Activated CD8-positive, alpha-beta memory T cell treated with anti-CD3 and anti-CD28 coated beads for 24 hours (primary cell): ENCODE data around the gene EMD.
"Not testable (repeated sequence)": the region's sequence is repeated elsewhere in the genome, so short reads cannot be mapped to it uniquely, and the experiment has no call there.

Experiments
- DNase-seq: peaks from one replicate; pipeline ENCODE4 v3.0.0-alpha.2; 2020

Gene EMD

DNA sequence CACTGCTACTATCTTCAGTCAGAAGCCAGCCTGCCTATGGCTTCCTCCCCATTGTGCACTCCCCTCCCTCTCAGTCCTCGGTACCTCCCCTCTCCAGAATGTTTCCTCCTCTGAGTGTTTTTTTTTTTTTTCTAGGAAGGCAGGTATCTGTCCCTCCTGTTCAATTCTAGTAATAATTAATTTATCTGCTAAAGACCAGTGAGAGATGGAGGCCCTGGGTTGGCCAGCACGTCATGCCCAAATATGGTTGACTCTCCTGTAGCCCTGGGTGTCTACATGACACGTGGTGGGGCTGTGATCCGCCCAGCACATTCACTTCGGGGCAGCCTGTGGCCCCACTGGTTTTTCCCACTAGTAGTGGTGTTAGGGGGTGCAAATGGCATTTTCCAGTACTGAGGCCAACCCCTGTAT, 6.5 kb upstream of the EMD start:
- DNase-seq = no peak

DNA sequence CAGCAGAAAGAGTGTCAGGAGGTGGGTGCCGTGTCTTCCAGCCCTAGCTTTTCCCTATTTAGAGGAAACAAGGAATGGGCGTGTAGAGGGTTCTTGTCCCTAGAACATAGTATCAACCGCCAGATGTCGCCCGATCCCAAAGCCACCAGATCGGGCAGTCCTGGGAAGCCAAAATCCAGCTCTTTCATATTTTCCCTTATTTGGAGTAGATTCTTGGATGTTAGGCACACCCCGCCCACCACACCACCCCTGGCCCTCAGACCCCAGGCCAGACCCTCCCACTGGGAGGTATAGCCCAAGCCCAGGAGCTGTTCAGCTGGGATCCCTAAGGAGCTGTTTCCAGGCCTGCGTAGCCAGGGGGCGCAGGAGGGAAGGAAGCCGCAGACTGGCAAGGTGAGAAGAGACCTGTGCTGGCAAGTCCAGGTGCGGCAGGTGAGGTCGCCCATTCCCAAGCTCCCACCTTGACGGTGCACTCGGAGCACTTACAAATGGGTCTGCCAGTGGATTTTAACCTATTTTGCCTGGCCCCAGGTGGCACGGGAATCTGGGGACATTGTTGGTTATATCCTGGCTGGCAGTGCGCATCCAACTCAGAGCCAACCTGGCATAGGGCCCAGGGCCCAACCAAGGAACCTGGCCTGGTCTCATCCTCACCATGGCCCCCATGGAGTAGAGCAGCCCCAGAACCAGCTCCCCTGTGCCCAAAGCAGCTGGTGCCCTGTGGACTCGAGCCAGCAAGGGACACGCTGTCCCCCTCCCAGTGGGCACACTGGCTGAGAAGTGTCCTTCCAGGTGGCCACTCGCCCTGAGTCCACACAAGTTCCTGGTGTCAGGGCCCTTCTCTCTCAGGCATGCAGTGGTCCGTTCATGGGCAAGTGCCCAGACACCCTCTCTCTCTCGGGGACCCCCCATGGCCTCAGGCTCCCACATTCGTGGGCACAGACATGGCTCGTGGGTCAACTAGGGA, 5.5 kb upstream of the EMD start:
- DNase-seq = no peak

DNA sequence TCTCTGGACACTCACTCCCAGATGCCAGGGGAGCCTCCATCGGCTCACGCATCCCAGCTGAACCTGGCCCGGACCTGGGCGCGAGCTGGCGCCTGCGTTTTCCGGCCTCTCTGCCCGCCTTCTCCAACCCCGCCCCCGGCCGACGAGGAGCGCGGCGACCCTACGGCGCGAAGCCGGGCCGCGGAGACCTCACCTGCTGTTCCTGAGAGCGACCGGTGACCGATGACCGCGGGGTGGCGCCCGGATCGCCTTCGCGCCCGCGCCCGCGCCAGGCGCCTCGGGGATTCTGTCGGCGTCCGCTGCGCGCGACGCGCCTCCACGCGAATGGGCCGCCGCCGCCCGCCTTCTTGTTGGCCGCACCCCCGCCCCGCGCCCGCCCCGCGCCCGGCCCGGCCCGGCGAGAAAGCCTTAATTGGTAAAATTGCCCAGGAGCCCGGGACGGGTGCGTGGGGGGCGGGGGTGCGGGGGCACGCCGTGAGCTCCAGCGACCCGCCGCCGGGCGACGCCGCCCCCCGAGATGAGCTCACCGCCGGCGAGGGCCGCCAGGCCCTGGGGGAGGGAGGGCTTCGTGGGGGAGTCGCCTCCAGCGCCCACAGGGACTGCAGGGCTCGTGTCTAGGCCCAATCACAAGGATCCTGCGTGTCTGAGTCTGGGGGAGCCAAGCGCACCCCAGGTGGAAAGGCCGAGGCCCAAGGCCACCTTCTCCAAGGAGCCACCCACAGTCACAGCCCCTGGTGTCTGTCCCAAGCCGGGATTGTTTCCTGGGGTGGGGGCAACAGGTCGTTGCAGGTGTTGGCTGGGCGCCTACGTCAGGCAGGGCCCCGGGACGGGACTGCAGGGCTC, 4.6 kb upstream of the EMD start, which contains the start of gene FLNA:
Gene FLNA, minus strand, starts transcription at position 322 of the 843 bp plus-strand sequence. CDS start 3,389 bp downstream, outside the sequence.
- DNase-seq = no peak

DNA sequence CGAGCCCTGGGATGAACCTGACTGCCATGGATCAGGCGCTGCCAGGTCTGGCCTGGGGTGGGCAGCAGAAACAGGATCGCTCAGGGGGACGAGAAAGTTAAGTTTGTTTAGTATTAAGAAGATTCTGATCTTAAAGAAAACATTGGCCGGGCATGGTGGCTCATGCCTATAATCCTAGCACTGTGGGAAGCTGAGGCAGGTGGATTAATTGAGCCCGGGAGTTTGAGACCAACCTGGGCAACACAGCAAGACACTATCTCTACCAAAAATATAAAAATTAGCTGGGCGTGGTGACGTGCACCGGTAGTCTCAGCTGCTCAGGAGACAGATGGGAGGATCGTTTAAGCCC, 4.0 kb upstream of the EMD start:
- no peak for DNase-seq

DNA sequence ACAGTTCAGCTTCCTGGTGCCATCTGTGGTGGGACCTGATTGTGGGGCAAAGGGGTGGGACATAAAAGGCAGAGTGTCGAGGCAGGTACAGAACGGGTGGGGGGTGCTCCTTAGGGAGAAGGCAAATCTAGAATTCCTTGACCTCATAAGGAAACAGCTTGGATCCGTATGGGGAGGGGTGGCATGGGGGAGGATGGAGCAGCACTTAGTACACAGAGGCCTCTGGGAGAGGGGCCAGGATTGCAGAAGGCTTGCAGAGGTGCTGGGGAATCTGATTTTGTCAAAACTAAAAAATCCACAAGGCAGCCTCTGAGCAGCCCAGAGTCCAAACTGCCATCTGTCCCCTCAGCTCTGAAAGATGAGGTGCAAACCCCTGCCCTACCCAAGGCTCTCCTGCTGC, 2.3 kb upstream of the EMD start:
- no peak for DNase-seq

DNA sequence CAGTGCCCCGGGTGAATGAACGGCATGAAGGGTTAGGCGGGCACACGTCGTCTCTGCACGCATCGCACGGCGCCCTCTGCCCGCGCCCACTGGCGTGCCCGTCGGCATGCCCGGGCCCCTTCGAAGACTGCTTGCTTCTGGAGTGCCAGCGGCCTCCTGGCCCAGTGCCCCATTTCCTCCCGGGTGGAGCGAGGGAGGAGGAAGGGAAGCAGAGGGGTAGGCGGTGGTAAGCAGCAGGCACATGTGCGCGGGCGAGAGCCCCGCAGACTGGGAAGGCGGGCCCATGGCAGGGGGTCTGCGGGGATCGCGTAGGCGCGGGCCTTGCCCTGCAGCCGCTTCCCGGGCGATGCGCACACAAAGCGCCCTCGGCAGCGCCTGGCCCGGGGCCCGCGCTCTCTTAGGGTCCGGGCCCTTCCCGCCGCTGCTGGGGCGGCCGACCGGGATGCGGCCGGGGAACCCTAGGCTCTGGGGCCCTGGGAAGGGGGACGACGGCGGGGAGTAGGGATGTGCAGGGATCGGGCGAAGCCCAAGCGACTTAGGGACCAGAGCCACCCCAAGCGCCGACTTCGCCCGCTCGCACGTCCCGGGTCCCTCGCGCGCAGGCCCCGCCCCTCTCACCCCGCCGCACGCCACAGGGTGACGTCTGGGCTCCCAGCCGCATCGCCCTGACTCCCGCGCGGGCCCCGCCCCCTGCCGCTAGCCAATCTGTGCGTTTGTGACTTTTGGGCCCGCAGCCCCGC, 866 bp upstream of the EMD start:
- no peak for DNase-seq

GRCh38 chrX:154379569-154379951, 465 bp downstream of the EMD start:
- DNase-seq = no peak

DNA sequence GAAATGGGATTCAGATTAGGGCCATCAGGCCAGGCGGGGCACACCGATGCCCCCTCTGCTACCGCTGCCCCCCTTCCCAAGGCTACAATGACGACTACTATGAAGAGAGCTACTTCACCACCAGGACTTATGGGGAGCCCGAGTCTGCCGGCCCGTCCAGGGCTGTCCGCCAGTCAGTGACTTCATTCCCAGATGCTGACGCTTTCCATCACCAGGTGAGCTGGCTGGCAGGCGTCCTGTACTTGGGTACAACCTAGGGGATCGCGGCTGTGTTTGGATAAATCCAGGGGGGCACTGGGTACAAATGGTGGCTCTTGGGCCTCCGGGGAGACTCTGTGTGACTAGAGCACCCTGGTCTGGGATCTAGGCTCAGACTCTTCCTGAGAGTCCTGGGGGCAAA, 1.1 kb downstream of the EMD start:
- DNase-seq = no peak

DNA sequence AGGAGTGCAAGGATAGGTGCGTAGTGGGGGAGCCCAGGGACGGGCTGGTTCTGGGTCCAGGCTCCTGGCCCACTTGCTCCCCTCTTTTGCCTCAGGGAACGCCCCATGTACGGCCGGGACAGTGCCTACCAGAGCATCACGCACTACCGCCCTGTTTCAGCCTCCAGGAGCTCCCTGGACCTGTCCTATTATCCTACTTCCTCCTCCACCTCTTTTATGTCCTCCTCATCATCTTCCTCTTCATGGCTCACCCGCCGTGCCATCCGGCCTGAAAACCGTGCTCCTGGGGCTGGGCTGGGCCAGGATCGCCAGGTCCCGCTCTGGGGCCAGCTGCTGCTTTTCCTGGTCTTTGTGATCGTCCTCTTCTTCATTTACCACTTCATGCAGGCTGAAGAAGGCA, 1.7 kb downstream of the EMD start:
- no peak for DNase-seq

DNA sequence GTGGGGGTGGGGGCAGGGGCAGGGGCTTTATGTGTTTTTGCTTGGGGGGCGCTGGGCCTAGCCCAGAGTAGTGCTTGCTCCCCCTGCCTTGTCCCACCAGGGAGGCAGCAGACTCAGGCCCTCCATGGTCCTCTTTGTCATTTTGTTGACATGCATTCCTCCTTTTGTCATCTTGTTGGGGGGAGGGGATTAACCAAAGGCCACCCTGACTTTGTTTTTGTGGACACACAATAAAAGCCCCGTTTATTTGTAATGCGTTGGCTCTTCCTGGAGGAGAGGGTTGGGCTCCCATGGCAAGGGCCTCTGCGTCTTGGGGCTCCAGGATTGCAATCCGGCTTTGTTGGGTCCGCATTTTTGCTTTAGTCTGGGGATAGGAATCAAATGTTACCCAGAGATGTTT, 2.2 kb downstream of the EMD start:
- no peak for DNase-seq

DNA sequence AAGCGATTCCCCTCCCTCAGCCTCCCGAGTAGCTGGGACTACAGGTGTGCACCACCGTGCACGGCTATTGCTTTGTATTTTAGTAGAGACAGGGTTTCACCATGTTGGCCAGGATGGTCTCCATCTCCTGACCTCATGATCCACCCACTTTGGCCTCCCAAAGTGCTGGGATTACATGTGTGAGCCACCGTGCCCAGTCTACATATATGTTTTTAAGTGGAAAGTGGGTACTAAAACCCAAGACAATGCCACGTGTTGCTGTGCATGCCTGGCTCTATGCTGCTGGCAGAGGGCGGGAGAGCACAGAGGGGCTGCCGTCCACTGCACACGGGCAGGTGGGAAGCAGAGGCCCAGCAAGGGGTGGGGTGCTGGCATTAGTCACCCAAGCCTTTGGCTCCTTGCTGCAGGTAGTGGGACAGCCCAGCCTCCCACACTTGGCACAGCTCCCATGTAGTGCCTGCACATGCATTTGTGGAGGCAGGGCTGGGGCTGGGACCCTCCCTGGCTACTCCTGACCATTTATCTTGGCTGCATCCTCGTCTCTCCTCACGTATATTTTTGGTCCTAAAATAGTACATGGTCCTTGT, 3.5 kb downstream of the EMD start:
- DNase-seq = no peak

DNA sequence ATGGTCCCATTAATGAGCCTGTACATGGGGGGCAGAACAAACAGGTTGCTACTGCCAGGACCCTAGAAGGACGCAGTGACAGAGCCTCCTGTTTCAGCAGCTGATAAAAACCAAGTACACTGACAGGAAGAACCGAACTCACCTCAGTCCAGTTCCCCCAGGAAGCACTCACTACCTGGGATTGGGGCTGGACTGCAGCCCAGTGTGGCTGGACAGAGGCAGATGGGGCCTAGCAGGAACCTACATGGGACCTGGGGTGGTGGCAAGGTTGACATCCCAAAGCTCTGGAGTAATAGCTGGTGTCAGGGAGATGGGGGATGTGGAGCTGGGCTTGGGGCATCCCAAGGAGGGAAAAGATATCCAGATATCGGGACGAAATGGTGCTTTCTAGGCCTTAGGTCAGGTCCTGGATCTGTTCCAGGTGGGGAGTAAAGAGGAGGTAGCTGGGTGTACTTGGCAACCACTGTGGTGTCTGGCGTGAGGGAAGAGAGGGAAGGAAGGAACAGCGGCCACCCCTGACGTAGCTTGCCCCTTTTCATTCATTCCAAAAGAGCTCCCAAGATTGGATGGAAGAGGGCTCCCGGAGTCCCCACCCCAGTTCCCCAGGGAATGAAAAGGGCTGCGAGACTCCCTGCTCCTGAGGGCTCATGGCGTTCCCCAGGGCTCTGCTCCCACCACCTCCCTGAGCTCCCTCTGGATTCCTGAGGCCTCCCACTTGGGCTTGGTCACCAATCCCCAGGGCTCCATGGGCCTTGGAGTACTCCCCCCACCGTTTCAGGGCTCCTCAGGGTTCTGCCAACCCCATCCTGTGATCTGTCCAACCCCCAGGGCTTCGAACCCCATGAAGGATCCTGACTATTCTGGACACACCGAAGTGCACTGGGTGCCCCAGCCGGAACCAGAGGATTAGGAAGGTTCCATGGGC, 4.5 kb downstream of the EMD start:
- no peak for DNase-seq

GRCh38 chrX:154384284-154384892, 5.3 kb downstream of the EMD start:
- no peak for DNase-seq

GRCh38 chrX:154388094-154388493, 9.0 kb downstream of the EMD start:
- not testable (repeated sequence) for DNase-seq

- not testable (repeated sequence) for DNase-seq
These were observed 9.6 kb downstream of the EMD start for GRCh38 chrX:154388649-154389048.

DNA sequence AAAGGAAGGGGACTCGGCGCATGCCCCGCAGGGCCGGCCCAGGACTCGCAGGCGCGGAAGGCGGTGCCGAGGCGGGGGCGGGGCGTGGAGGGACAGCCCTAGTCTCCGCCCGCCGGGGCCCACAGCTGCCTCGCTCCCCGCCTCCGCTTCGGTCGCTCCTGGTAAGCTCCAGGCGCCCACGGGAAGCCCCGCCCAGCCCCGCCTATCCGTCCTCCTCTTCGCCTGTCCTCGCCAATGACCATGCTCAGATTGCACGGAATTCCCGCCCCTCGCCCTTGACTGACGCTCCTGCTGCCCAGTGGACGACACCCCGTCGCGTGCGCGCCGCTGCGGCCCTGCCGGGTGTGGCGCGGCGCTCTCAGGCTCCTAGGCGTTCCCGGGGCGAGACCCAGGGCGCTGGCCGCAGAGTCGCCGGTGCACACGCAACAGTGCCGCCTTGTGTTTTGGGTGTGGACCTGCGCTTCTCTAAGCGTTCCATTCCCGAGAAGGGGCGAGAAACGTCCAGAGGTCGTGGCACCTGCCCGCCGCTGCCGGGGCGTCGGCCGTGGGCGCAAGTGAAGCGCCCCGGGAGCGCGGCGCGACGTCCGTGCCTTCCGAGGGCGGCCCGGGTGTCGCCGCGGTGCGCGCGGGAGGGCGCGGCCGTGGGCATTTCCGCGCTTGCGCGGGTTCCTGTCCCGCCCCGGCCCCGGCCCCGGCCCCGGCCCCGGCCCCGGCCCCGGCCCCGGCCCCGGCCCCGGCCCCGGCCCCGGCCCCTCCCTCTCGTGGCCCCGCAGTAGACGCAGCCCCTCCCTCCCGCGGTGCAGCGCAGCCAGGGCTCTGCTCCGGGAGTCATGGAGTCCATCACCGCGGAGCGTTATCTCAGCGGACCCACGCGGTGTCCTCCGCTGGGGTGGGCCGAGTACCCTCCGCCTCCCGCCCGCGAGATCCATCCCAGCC, 11.0 kb downstream of the EMD start:
- peak; percentile 82 for DNase-seq

DNA sequence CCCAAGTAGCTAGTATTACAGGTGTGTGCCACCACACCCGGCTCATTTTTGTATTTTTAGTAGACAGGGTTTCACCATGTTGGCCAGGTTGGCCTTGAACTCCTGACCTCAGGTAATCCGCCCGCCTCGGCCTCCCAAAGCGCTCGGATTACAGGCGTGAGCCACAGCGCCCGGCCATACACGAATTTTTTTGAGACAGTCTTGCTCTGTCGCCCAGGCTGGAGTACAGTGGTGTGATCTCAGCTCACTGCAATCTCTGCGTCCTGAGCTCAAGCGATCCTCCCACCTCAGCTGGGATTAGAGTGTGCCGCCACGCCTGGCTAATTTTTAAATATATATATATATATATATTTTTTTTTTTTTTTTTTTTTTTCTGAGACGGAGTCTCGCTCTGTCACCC, 17.3 kb downstream of the EMD start:
- DNase-seq = peak; percentile 54

DNA sequence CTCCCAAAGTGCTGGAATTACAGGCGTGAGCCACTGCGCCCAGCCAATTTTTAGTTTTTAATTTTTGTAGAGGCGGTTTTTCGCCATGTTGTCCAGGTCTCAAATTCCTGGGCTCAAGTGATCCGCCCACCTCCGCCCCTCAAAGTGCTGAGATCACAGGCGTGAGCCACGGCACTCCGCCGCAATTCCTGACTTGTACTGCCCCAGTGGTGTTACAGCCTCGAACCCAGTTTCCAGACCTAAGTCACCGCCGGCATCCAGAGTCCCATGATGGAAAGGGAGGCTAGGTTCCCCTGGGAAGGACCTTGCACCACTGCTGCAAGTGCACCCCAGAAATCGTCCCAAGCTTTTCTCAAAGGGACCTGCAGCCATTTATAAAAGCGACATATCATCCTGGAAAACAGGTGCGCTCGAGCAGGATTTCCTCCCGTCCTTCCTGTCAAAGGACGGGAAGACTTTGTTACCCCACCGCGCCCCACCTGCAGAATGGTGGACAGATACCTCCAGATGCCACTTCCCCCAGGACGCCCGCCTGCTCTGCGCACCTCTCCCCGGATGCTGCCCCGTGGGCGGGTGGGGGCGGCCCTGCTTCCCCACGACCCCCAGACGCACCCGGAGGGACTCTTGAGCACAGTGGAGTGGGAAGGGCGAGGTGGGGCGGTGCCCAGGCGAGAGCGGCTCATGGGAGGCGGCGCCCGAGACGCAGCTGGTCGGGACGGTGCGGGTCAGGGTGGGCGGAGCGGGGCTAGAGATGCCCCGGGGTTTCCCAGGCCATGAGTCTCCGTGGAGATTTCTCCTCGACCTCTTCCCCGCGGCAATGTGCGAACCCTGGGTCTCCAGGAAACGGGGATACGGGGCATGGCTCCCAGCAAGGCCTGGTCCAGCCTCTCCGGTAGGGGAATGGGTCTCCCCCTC, 18.1 kb downstream of the EMD start:
- DNase-seq = peak; percentile 88
